Activated T-helper 1 cell treated with anti-CD3 and anti-CD28 coated beads, Interleukin-2, amount 50 U/mL, for 16 hours (primary cell): Measurements from ENCODE around the gene SLC25A20.
A peak's percentile ranks its signal among the peaks of the same experiment; 100 is the strongest.
"Not testable (repeated sequence)": the region's sequence is repeated elsewhere in the genome, so short reads cannot be mapped to it uniquely, and the experiment has no call there.

Experiments
- DNase-seq, 2 donors: peaks; one replicate each; pipeline ENCODE4 v3.0.0-alpha.2; 2020; ENCODE audit warnings: low read depth in 1 of 2, low spot score in 1 of 2

The SLC25A20 gene

DNA sequence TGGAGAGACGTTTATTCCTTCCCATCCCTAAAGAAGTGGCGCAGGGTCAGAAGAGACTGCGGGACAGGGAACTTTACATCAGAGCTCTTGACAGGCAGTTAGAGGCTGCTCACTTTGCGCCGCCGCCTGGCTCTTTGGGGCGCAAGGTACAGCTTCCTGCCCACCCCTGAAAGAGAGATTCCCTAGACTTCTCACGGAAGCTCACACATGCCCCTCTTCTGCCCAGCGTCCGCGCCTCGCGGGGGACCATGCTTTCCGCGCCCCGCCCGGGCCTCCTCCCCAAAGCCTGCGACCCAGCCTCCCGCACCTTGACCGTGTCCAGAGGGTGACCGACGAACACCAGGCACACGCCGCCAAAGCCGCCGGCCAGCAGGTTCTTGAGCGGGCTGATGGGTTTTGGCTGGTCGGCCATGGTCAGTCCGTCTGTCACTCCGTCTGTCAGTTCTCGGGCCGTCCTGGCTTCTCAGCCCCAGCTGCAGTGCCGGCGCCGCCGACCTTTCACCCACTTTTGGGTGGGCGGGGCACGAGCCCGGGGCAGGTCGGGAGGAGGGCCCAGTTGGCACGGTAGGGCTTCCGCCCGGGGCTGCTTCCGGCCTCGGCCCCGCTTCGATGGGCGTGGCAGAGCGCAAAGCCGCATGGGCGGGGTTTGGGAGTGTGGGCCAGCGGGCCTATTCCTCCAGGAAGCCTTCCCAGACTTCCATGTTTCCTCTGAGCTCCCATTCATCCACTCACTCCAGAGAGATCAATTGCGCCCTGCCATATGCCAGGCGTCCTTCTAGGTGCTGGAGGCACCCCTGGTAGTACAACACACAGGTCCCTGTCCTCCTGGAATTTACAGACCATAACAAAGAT, at the start of gene SLC25A20:
SLC25A20 (minus strand) TSS at position 500 of the 852 bp plus-strand sequence; CDS start at position 412, 88 bp downstream.
- peak; percentile 80 to 87 for DNase-seq

GRCh38 chr3:48945891-48946549, 47.3 kb upstream of the SLC25A20 start:
- no peak for DNase-seq

DNA sequence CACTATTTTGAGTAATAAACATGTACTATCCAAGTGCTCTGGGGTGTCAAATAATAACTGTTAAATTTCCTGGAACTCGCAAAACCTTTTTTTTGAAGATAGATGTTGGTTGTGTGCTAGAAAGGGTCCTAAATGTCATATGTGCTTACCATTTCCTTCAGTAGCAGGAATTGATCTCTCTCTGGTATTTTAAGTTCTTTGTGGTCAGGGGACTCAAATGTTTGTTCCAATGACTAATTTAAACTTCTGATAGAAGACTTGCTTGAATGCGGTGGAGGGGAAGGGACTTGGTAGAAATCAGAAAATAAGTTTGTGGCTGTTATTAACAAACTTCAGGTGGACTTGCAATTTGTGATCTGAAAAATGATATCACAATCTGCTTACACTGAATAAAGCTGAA, 46.8 kb upstream of the SLC25A20 start:
- no peak for DNase-seq

DNA sequence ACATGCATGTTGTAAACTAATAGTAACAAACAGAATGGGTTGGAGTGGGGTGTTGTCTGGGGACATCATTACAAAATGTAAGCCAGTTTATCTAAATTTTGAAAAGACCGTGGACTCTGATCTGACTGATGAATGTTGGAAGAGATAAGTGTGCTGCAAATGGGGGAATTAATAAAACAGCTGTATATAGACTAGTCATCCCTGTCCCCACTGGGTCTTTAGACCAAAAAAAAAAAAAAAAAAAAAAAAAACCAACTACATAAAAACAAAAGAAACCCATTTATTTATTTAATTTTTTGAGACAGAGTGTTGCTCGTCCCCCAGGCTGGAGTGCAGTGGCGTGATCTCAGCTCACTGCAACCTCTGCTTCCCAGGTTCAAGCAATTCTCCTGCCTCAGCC, 40.0 kb upstream of the SLC25A20 start:
- no peak for DNase-seq

GRCh38 chr3:48938156-48938555, 39.5 kb upstream of the SLC25A20 start:
- DNase-seq, result no peak

DNA sequence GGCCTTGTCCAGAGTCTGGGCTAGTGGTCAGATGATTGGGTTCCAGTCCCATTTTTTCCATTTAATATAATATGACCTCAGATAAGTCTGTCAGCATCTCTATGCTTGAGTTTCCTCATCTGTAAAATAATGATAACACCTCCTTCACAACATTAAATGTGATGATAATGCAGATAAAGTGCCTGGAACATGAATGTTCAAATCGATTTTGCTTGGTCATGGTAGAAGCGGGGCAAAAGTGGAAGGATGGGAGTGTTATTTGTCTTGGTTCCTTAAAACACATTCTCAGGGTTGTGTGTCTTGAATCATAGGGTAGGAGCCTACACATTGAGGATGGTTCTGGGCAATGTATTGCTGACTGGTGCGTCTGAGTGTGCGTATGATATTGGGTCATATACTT, 36.8 kb upstream of the SLC25A20 start:
- no peak for DNase-seq

DNA sequence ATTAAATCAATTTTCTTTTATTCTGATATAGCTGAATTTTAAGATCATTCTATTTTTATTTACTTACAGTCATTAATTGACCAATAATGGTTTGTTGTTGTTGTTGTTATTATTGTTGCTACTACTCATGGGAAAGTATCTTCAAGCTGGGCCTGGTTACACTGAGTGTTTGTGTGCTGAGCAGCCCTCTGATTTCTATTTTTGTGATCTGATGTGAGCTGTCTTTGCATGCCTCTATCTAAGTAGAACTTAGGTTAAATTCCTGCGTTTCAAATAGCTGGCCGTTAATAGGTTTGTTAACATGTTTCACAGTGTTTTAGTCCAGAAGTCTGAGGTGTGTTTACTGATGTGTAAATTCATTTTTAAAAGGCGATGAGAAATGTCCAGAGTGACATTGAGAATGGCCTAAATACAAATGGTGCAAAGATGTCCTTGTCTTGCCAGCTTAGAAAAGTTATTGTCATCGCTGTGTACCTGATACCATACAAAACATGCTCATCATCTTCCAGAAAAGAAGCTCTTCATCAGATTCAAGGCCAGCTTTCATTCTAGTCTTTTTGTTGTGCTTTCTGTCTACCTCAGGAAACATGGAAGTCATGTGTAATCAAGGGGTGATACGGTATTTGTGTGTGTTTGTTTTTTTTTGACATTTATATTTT, 35.8 kb upstream of the SLC25A20 start:
- DNase-seq, result no peak

DNA sequence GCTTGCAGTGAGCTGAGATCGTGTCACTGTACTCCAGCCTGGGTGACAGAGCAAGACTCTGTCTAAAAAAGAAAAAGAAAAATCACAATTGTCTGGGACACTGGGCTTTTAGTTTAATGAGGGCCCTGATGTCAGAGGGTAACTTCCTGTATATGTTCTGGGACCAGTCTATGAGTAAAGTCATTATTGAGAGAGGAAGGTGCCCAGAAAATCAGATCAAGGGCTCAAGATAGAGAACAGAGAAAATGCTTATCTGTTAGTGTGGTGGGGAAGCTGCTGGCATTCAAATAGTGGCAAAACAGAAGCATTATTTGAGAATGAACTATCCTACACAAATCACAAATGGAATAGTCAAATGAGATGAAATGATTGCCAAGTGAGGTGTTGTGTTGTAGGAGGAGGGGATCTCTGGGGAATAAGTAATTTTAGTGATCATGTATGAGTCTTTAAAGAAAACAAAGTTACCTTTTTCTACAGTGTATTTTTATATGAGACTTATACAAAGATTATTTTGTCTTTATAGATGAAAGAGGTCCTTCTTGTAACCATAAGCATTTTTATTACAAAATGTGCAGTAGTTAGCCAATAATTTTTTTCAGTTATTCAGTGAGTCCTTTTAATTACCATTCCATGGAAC, 33.4 kb upstream of the SLC25A20 start:
- DNase-seq, result no peak

- no peak for DNase-seq
Observed at GRCh38 chr3:48930590-48930989, 31.9 kb upstream of the SLC25A20 start.

DNA sequence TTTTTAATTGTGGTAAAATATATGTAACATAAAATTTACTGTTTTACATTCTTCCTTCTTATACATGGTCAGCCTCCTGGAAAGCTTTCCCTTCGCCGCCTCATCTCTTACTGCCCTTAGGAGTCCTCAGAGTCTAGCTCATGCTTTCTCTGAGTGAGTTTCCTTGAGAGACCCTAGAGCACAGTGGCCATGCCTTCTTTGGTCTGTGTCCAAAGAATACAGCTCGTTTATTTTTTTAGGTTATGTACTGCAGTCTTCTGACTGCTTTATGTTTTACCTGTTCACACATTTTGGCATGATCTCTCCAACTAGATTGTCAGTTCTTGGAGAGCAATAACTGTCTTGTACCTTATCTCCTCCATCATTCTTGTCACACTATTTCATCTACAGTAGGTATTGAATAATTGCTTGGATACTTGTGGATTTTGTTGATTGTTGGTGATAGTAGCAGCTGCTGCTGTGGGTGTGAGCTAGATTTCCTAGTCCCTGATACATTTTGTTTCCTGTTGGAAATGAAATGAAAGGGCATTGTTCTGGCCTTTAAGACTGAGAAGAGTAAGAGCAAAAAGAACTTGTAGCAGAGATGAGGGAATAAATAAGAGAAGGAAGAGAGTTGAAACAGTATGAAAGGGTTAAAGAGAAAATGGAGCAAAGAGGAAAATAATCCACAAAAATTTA, 30.8 kb upstream of the SLC25A20 start:
- DNase-seq, result no peak

DNA sequence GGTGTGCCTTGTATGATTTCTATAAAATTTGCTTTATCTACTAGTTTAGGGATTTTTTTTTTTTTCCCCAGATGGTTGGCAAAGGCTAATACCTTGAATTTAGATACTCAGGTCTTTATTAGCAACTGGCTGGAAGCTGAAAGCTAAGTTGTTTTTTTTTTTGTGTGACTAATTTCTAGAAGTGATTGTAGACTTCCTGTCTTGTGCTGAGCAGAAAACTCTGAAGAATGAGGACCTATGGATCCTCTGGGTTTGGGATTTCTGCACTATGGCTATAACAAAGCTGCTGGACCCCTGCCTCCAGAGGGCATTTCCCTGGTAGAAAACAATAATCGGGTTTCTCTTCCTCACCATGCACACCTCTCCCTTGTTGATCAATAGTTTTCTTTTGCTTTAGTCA, 30.0 kb upstream of the SLC25A20 start:
- no peak for DNase-seq

DNA sequence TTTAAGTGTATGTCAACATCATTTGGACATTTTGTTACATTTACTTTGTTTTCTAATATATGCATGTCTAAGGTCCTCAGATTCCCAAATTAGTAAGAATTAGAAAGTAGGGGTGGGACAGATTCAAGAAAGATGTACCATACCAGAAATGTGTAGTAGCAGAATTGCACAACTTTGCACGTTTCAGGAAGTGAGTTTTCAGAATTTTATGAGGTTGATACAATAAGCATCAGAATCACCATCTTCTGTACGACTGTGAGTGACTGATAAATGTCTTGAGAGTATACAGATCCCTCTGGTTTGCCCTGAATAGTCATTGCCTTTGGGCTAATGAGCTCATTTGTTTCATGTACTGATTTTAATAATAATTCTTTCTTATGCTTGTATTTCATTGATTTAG, 29.2 kb upstream of the SLC25A20 start:
- DNase-seq, result no peak

DNA sequence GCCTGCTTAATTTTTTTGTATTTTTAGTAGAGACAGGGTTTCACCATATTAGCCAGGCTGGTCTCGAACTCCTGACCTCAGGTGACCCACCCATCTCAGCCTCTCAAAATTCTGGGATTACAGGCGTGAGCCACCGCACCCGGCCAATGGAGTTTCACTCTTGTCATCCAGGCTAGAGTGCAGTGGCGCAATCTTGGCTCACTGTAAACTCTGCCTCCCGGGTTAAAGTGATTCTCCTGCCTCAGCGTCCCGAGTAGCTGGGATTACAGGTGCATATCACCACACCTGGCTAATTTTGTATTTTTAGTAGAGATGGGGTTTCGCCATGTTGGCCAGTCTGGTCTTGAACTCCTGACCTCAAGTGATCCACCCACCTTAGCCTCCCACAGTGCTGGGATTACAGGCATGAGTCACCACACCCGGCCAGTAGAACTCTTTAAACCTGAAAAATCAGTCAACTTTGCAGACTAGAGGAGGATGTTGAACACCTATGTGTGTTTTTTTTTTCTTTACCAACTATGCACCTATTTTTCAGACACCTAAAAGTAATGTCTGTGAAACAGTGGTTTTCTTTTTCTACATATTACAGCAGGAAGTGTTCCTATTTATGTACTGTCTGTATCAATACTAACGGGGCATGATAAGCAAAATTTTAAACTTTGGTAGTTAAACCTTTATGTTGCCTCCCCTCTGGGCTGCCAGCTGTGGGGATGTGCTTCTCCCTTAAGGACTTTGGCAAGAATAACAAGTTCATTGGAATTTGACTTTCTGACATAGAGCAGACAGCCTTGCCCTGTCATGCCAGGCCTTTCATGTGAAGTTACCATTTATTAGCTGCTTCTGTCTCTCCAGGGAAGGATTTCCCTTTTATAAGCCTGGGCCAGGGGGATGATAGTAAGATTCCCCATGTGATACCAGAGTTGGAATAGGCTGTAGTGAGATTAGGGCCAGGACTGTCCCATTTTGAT, 28.0 kb upstream of the SLC25A20 start:
- no peak for DNase-seq

DNA sequence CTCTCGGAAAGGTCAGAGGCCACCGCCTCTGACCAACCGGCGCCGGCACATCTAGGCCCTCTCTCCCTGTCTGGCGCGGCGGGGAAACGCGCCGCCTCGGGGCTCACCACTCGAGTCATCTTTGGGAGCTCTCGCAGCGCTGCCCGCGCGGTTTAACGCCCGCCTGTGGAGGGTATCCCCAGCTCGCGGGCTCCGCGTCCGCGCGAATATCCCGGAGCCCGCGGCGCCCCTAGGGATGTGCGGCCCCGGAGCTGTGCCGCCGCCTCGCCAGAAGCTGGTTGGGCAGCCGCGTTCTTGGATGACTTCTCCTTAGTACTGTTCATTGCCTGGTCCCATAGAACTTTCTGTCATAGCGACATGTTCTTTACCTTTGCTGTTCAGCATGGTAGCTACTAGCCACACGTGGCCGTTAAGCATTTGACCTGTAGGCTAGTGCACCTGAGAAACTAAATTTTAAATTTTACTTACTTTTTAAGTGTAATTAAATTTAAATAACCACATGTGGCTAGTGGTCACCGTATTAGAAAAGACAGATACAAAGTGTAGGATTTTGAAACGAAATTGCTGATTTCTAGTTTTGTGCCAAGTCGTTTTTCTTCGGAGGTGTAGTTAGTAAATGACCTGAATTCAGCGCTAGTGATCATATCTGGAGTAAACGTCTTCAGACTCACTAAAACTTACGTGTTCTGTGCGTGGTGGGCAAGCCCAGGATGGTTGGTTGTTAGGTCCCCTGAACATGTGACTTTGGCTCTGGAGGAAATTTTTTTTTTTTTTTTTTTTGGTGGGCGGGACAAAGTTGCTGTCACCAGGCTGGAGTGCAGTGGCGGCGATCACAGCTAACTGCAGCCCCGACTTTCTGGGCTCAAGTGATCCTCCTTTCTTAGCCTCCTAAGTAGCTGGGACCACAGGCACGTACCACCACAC, 20.8 kb upstream of the SLC25A20 start:
- peak; percentile 14 to 40 for DNase-seq

DNA sequence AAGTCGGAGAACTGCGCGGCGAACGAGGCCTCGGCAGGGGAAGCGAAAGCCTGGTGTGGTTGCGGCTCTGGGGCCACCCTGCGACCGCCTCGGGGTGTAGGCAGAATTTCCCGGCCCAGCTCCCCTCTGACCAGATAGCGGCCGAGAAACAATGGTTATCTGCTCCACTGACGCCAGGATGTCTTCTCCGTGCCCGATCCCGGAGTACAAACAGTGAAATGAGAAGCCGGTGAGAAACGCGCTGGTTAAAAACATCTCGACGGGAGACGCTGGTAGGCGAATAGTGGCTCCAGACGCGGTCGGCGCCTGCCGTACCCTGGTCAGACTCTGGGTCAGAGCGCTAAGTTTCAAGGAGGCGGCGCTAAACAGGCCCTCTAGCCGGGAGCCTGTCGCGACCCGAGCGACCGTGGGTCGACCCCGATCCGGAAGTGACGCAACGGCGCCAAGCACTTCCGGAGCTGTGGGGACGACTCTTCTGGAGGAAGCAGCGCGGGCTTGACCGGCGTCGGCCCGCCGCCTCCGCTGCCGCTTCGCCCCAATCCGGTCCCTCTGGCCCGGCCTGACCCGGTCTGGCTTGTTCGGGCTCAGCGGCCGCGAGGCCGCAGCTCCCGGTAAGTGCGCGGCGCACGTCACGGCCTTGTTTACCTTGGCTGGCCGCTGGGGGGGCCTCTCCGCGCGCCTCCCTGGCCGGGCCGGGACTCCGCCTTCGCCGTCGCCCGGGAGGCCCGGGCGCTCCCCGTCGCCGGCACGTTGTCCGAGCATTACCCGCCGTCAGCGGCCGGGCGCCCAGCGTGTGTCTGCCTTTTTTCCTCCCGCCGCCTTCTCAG, 19.9 kb upstream of the SLC25A20 start, which contains the start of gene ARIH2:
ARIH2 (plus strand) TSS at position 455 of the 827 bp plus-strand sequence. CDS start 8,717 bp downstream, outside the sequence.
- peak; percentile 70 to 81 for DNase-seq

- DNase-seq, result no peak
Observed at GRCh38 chr3:48915296-48915695, 16.6 kb upstream of the SLC25A20 start.

DNA sequence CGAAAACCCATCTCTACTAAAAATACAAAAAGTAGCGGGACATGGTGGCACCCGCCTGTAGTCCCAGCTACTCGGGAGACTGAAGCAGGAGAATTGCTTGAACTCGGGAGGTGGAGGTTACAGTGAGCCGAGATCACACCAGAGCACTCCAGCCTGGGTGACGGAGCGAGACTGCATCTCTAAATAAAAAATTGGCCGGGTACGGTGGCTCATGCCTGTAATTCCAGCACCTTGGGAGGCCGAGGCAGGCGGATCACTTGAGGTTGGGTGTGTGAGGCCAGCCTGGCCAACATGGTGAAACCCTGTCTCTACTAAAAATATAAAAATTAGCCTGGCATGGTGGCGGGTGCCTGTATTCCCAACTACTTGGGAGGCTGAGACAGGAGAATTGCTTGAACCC, 8.3 kb upstream of the SLC25A20 start:
- DNase-seq, result not testable (repeated sequence)

GRCh38 chr3:48899273-48899672, 591 bp upstream of the SLC25A20 start:
- DNase-seq, result no peak
